Fibroblast of peridontal ligament (primary cell): ENCODE measurements around the gene CHCHD3.
A peak's percentile ranks its signal among the peaks of the same experiment; 100 is the strongest.

Experiments
- DNase-seq: peaks from one replicate; pipeline ENCODE4 v3.0.0-alpha.2; 2010; ENCODE audit errors: extremely low read depth

CHCHD3 gene

GRCh38 chr7:132743974-132744373 lies 337.9 kb downstream of the CHCHD3 start:
- no peak for DNase-seq

GRCh38 chr7:132742189-132742612 lies 339.7 kb downstream of the CHCHD3 start:
- peak; percentile 93 for DNase-seq

GRCh38 chr7:132740176-132740575 lies 341.7 kb downstream of the CHCHD3 start:
- no peak for DNase-seq

- peak; percentile 98 for DNase-seq
These were observed 342.5 kb downstream of the CHCHD3 start for GRCh38 chr7:132739271-132739955.

- peak; percentile 97 for DNase-seq
These were observed 343.6 kb downstream of the CHCHD3 start for GRCh38 chr7:132738254-132738653.

GRCh38 chr7:132735476-132735875 lies 346.4 kb downstream of the CHCHD3 start:
- DNase-seq = peak; percentile 30
